Heart left ventricle (tissue), 13 donors: ENCODE data around the gene MFN1.

Experiments
- POLR2A ChIP-seq, 2 donors: fragments of 450-650 bp; IDR thresholded peaks; one replicate each; pipeline ENCODE4 v1.6.1; 2017; ENCODE audit warnings: antibody characterized with exemption in 2 of 2, mild to moderate bottlenecking in 2 of 2, moderate library complexity in 2 of 2
- TF ChIP-seq, protein P1 (sequence below), 12 donors: fragments of 200-600 bp; sonication (generic) in 4 of 12; IDR thresholded peaks; one replicate each; pipeline versions ENCODE4 v1.5.0 to v1.8.0; 2018 to 2022; ENCODE audit warnings: antibody characterized with exemption in 12 of 12, mild to moderate bottlenecking in 5 of 12
- donor health status: ischemic (EF 13 %, LVEDD 7.1; RV severe dilation, severe dysfunction).
- donor health status: DM: no; HTN: yes; CAD: no.
- donor health status: DM: no; HTN: no; CAD: no.
- donor health status: ischemic (EF 25% LVEDD 6.9; RV normal size, moderate dysfunction).
- donor health status: ischemic (EF 25% LVEDD 5.7; RV mildly dilated, moderate dysfunction).
- donor health status: ischemic (EF 35%, LVEDD 5.7; RV mildly dilated, moderate dysfunction).
- donor health status: nonischemic (EF 11% LVEDD 7.7; RV severe dilation, severe dysfunction).
- donor health status: DM: yes; HTN: yes; CAD: no.
- donor health status: PGD.
- donor health status: ischemic (EF 29% LVEDD 5.4; RV normal size, mild dysfunction).
- donor health status: nonischemic (EF 23%, LVEDD 6.1; RV moderate dilation, normal function).

DNA sequence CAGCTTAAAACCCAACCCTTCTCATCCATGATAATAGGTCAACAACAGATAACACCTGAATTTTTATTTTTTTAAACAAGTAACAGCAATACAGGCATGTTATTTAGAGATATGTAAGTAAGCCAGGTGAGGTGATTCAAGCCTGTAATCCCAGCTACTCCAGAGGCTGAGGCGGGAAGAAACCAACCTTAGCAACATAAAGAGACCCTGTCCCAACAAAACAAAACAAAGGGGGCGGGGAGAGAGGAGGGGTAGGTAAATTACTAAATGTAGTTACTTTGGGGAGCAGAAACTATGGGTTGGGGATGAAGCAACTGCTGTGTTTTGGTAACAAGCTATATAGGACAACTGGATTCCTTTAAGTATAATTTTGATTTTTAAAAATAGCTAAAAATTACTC, 56.8 kb downstream of the MFN1 start:
- TF ChIP-seq, protein P1, sequence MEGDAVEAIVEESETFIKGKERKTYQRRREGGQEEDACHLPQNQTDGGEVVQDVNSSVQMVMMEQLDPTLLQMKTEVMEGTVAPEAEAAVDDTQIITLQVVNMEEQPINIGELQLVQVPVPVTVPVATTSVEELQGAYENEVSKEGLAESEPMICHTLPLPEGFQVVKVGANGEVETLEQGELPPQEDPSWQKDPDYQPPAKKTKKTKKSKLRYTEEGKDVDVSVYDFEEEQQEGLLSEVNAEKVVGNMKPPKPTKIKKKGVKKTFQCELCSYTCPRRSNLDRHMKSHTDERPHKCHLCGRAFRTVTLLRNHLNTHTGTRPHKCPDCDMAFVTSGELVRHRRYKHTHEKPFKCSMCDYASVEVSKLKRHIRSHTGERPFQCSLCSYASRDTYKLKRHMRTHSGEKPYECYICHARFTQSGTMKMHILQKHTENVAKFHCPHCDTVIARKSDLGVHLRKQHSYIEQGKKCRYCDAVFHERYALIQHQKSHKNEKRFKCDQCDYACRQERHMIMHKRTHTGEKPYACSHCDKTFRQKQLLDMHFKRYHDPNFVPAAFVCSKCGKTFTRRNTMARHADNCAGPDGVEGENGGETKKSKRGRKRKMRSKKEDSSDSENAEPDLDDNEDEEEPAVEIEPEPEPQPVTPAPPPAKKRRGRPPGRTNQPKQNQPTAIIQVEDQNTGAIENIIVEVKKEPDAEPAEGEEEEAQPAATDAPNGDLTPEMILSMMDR (IDR thresholded peaks at IDR 0.05) = no peak
- no peak for TF ChIP-seq POLR2A (IDR thresholded peaks at IDR 0.05)
